Gastrocnemius medialis (tissue), 4 donors: ENCODE results near the gene EXOSC10. TPM values are rescaled to one million over a fixed set of nuclear protein-coding genes. Genes with fewer than 3 reads are reported as not detected.
"Not testable (repeated sequence)": the region's sequence is repeated elsewhere in the genome, so short reads cannot be mapped to it uniquely, and the experiment has no call there.

Experiments used
- ATAC-seq, 2 donors: fragments of 150-250 bp; one replicate each; pipeline ENCODE4 v1.9.1; 2016
- DNase-seq, 2 donors: peaks; one replicate each; pipeline ENCODE4 v3.0.0-alpha.2; 2019
- H3K27ac ChIP-seq, 4 donors: fragments of 200-600 bp; sonication (generic); 1 replicate in 1 of 4; 2 replicates in 3 of 4; pipeline ENCODE4 v1.5.1; 2016 to 2018; ENCODE audit warnings: mild to moderate bottlenecking in 2 of 4, moderate library complexity in 1 of 4
- H3K27me3 ChIP-seq, 3 donors: fragments of 200-600 bp; sonication (generic) in 2 of 3; 1 replicate in 1 of 3; 2 replicates in 2 of 3; pipeline versions ENCODE4 v1.5.1 to v1.6.0; 2016 to 2019; ENCODE audit warnings: mild to moderate bottlenecking in 1 of 3, moderate library complexity in 1 of 3
- H3K36me3 ChIP-seq, 2 donors: fragments of 200-600 bp; sonication (generic) in 1 of 2; one replicate each; pipeline ENCODE4 v1.5.1; 2017 to 2018
- H3K4me1 ChIP-seq, 2 donors: fragments of 200-600 bp; sonication (generic) in 1 of 2; one replicate each; pipeline ENCODE4 v1.5.1; 2016 to 2017; ENCODE audit warnings: mild to moderate bottlenecking in 2 of 2
- H3K4me3 ChIP-seq, 4 donors: fragments of 200-600 bp; sonication (generic) in 3 of 4; 1 replicate in 1 of 4; 2 replicates in 3 of 4; pipeline ENCODE4 v1.5.1; 2016 to 2019; ENCODE audit warnings: mild to moderate bottlenecking in 2 of 4
- H3K9me3 ChIP-seq, 3 donors: fragments of 200-600 bp; sonication (generic) in 2 of 3; 1 replicate in 1 of 3; 2 replicates in 2 of 3; pipeline ENCODE4 v1.5.1; 2016 to 2019
- POLR2A ChIP-seq, 2 donors: fragments of 450-650 bp; IDR thresholded peaks; one replicate each; pipeline ENCODE4 v1.6.1; 2017; ENCODE audit warnings: antibody characterized with exemption in 2 of 2, mild to moderate bottlenecking in 2 of 2, moderate library complexity in 2 of 2
- in situ Hi-C, 4 donors: fragments of 200-750 bp; cut with MboI; loops; one replicate each; pipeline versions ENCODE4 v1.15.0 to v1.8.0; 2017; ENCODE audit warnings: low sequenced_read_pairs in 4 of 4
- intact Hi-C: fragments of 100-400 bp; cut with DNase I; formaldehyde crosslinking; loops from one replicate; pipeline ENCODE4 v1.15.1; 2023; ENCODE audit warnings: low total_unique reads
- total RNA-seq, 4 donors: library from RNA; depleted of rRNA; stranded (reverse); fragments of >200 nt; gene quantifications; one replicate each; pipeline versions ENCODE4 v1.1.0 to v1.2.3, GENCODE V29; 2016
- TF ChIP-seq, protein P1 (sequence below), 5 experiments: fragments of 450-650 bp in 3 of 5; fragments of 200-600 bp in 2 of 5; sonication (generic) in 2 of 5; IDR thresholded peaks in 4 of 5; conservative IDR thresholded peaks in 1 of 5; 1 replicate in 4 of 5; 2 replicates in 1 of 5; pipeline ENCODE4 v1.5.1; 2016 to 2019; ENCODE audit warnings: antibody characterized with exemption in 5 of 5, mild to moderate bottlenecking in 3 of 5, moderate library complexity in 3 of 5

EXOSC10 gene
- total RNA-seq, 4 donors from 2014 or later, result 26.5 to 44.4 (median 40.3) TPM

DNA sequence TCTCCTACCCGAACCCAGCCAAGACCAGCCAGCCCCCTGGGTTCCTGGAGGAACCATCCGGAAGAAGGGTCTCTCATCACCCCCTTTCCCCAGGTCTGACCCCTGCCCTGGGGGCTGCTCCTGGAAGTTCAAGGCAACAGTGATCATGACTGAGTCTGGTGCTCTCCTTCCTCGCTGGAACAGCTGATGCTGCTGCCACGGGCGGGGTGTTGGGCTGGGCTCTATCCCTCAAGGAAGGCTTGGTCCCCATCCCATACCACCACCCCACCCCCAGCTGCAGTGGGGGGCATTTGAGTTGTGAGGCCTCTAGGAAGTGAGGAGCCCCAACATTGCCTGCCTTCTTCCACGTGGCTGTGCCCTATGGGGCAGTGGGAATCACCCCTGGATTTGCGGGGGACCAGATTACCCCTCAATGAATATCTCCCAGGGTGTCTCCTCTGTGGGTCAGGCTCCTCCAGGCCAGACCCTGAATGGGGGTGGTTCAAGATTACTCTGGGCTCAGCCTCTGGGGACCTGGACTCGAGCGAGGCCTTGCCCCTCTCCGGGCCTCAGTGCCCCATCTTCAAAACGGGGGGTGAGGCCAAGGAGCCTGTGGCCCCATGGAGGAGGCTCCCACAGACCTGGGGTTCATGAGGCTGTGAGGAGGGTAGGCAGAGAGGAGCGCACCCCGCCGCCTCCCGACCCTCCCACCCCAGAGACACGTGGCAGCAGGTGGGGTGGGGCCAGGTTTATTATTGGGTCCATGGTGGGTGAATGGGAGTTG, 55.4 kb downstream of the EXOSC10 start:
- no peak overlapping the region for H3K27ac ChIP-seq
- H3K4me3 ChIP-seq, result no peak overlapping the region
- DNase-seq (no peak), ATAC-seq (no peak)
- no peaks in the 10 kb centered on the region for H3K36me3 ChIP-seq
- in situ Hi-C loops (loop anchor here in 1 of 4 donors (25.0 kb wide), 1 partner anchor 593 kb away; no protein-coding TSS in a partner anchor), intact Hi-C loops (no loop called here)
- H3K27me3 ChIP-seq, result no peaks in the 10 kb centered on the region
- TF ChIP-seq, protein P1, sequence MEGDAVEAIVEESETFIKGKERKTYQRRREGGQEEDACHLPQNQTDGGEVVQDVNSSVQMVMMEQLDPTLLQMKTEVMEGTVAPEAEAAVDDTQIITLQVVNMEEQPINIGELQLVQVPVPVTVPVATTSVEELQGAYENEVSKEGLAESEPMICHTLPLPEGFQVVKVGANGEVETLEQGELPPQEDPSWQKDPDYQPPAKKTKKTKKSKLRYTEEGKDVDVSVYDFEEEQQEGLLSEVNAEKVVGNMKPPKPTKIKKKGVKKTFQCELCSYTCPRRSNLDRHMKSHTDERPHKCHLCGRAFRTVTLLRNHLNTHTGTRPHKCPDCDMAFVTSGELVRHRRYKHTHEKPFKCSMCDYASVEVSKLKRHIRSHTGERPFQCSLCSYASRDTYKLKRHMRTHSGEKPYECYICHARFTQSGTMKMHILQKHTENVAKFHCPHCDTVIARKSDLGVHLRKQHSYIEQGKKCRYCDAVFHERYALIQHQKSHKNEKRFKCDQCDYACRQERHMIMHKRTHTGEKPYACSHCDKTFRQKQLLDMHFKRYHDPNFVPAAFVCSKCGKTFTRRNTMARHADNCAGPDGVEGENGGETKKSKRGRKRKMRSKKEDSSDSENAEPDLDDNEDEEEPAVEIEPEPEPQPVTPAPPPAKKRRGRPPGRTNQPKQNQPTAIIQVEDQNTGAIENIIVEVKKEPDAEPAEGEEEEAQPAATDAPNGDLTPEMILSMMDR (IDR thresholded peaks at IDR 0.05 in 4 of 5, conservative IDR thresholded peaks at IDR 0.05 in 1 of 5), result no peak
- TF ChIP-seq POLR2A (IDR thresholded peaks at IDR 0.05), result no peak
- H3K9me3 ChIP-seq, result no peaks in the 10 kb centered on the region
- no peaks in the 10 kb centered on the region for H3K4me1 ChIP-seq

DNA sequence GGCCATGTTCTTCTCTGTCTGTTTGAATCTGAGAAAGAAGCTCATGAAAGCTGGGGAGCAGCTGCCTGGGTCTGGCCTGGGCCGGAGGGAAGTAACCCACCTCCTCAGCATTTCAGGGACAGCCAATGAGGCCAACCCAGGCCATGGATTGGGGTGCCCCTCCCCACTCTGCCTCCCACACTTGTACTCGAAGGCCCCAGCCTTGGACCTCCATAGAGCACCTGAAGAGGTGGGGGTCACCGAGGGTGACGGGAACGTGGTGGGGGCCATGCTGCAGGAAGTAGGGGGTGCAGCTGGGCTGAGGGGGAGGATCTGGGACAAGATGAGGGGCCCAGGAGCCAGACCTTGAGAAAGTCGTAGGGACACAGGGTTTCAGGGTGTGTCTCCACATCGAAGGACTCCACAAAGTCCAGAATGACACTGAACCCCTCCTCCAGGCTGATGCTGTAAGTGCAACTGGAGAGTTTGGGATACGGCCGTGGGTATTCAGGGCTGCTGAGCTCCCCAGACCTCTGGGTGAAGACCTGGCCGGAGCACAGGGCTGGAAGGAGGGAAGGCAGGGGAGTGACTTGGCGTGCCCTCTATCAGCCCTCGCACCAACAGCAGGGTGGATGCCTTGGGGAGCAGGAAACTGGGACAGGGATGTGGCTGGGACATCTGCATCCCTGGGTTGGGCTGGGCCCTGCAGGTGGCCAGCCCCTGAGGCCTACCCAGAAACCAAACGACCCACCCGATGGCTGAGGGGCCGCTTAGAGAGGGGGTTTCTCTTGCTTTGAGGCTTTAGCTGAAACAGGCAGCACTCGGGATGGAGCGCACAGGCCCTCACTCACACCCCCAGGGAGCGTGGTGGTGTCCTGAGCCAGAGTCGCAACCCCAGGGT, 56.4 kb downstream of the EXOSC10 start:
- Histone ChIP-seq H3K27ac (no peak overlapping the region), H3K9me3 (no peaks in the 10 kb centered on the region), H3K4me1 (peaks cover 2 to 4% of the 10 kb centered on the region in 2 donors), H3K27me3 (no peaks in the 10 kb centered on the region), H3K36me3 (no peaks in the 10 kb centered on the region), H3K4me3 (no peak overlapping the region)
- intact Hi-C loops (no loop called here), in situ Hi-C loops (loop anchor here in 1 of 4 donors (25.0 kb wide), 1 partner anchor 594 kb away; no protein-coding TSS in a partner anchor)
- DNase-seq, result no peak
- TF ChIP-seq POLR2A (IDR thresholded peaks at IDR 0.05), result no peak
- TF ChIP-seq, protein P1 (IDR thresholded peaks at IDR 0.05 in 4 of 5, conservative IDR thresholded peaks at IDR 0.05 in 1 of 5), result no peak
- ATAC-seq, result no peak

DNA sequence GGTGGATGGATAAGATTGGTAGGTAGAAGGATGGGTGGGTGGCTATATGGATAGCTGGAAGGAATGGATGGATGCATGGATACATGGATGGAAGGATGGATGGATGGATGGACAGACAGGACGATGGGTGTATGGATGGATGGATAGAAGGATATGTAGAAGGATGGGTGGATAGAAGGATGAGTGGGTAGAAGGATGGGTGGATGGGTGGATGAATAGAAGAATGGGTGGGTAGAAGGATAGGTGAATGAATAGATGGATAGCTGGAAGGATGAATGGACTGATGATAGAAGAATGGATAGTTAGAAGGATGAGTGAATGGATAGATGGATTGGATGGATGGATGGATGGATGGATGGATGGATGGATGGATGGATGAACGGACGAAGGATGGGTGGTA, 57.6 kb downstream of the EXOSC10 start:
- in situ Hi-C loops, result loop anchor here in 1 of 4 donors (25.0 kb wide), 1 partner anchor 595 kb away; no protein-coding TSS in a partner anchor
- H3K27ac ChIP-seq, result no peak overlapping the region
- H3K27me3 ChIP-seq, result no peaks in the 10 kb centered on the region
- TF ChIP-seq POLR2A (IDR thresholded peaks at IDR 0.05), result no peak
- TF ChIP-seq, protein P1 (IDR thresholded peaks at IDR 0.05 in 4 of 5, conservative IDR thresholded peaks at IDR 0.05 in 1 of 5), result no peak
- ATAC-seq (no peak), DNase-seq (no peak)
- H3K9me3 ChIP-seq, result no peaks in the 10 kb centered on the region
- peaks cover 8 to 10% of the 10 kb centered on the region in 2 donors for H3K4me1 ChIP-seq
- H3K36me3 ChIP-seq, result no peaks in the 10 kb centered on the region
- H3K4me3 ChIP-seq, result no peak overlapping the region
- intact Hi-C loops, result no loop called here

DNA sequence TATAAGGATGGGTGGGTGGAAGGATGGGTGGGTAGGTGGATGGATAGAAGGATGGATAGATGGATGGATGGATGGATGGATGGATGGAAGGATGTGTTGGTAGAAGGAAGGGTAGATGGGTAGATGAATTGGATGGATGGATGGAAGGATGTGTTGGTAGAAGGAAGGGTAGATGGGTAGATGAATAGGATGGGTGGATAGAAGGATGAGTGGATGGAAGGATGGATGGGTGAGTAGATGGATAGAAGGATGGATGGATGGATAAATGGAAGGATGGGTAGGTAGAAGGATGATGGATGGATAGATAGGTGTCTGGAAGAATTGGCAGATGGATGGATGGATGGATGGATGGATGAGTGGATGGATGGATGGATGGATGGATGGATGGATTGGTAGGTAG, 58.6 kb downstream of the EXOSC10 start:
- in situ Hi-C loops (loop anchor here in 1 of 4 donors (25.0 kb wide), 1 partner anchor 596 kb away; no protein-coding TSS in a partner anchor), intact Hi-C loops (no loop called here)
- Histone ChIP-seq H3K27me3 (no peaks in the 10 kb centered on the region), H3K9me3 (no peaks in the 10 kb centered on the region), H3K4me1 (peaks cover 8 to 10% of the 10 kb centered on the region in 2 donors), H3K36me3 (no peaks in the 10 kb centered on the region), H3K4me3 (no peak overlapping the region), H3K27ac (no peak overlapping the region)
- DNase-seq, result no peak
- TF ChIP-seq, protein P1 (IDR thresholded peaks at IDR 0.05 in 4 of 5, conservative IDR thresholded peaks at IDR 0.05 in 1 of 5), result no peak
- TF ChIP-seq POLR2A (IDR thresholded peaks at IDR 0.05), result no peak
- no peak for ATAC-seq

DNA sequence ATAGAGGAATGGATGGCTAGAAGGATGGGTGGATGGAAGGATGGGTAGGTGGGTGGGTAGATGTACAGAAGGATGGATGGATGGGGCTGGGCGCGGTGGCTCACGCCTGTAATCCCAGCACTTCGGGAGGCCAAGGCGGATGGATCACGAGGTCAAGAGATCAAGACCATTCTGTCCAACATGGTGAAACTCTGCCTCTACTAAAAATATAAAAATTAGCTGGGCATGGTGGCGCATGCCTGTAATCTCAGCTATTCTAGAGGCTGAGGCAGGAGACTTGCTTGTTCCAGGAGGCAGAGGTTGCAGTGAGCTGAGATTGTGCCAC, 59.6 kb downstream of the EXOSC10 start:
- H3K4me1 ChIP-seq, result peaks cover 8 to 10% of the 10 kb centered on the region in 2 donors
- H3K9me3 ChIP-seq, H3K4me3 ChIP-seq, H3K27ac ChIP-seq, H3K27me3 ChIP-seq, intact Hi-C loops, H3K36me3 ChIP-seq, ATAC-seq, DNase-seq: not testable (repeated sequence)
- in situ Hi-C loops, result loop anchor here in 1 of 4 donors (25.0 kb wide), 1 partner anchor 597 kb away; no protein-coding TSS in a partner anchor
